Smooth muscle cell of the brain vasculature (primary cell): ENCODE measurements around the gene ZNF699.
"Not testable (repeated sequence)": the region's sequence is repeated elsewhere in the genome, so short reads cannot be mapped to it uniquely, and the experiment has no call there.

Source experiments
- DNase-seq: peaks from one replicate; pipeline ENCODE4 v3.0.0-alpha.2; 2012; ENCODE audit warnings: low read depth, low spot score

ZNF699 gene

GRCh38 chr19:9289231-9289884 lies 20.3 kb downstream of the ZNF699 start:
- no peak for DNase-seq

GRCh38 chr19:9283485-9283884 lies 26.2 kb downstream of the ZNF699 start:
- DNase-seq, result not testable (repeated sequence)

GRCh38 chr19:9251236-9251635 lies 58.4 kb downstream of the ZNF699 start:
- DNase-seq, result no peak

- DNase-seq, result no peak
Observed at GRCh38 chr19:9250630-9251029, 59.0 kb downstream of the ZNF699 start, which contains the start of gene OR7E24. Gene OR7E24 (plus strand): TSS chr19:9250930. CDS start chr19:9251044, 114 bp downstream.
